Memory B cell (primary cell): ENCODE data around the gene PDE11A.

Experiments used
- ATAC-seq: fragments of 150-1000 bp; cut with Tn5 transposase; 2 replicates; pipeline ENCODE4 v1.10.0; 2021; ENCODE audit warnings: low read depth, mild to moderate bottlenecking, moderate library complexity
- DNase-seq, 2 donors: peaks; one replicate each; pipeline ENCODE4 v3.0.0; 2022; ENCODE audit warnings: low spot score in 2 of 2
- H3K27ac Mint-ChIP-seq: one replicate; pipeline ENCODE4 v1.8.0; 2022; ENCODE audit warnings: mild to moderate bottlenecking, moderate library complexity, mixed read lengths
- H3K27me3 Mint-ChIP-seq: one replicate; pipeline ENCODE4 v1.8.0; 2022; ENCODE audit warnings: mixed read lengths
- H3K36me3 Mint-ChIP-seq: one replicate; pipeline ENCODE4 v1.8.0; 2022; ENCODE audit warnings: mild to moderate bottlenecking, mixed read lengths
- H3K4me1 Mint-ChIP-seq: one replicate; pipeline ENCODE4 v1.8.0; 2022; ENCODE audit warnings: mixed read lengths
- H3K4me3 Mint-ChIP-seq: one replicate; pipeline ENCODE4 v1.8.0; 2022; ENCODE audit warnings: mild to moderate bottlenecking, moderate library complexity, mixed read lengths
- H3K9me3 Mint-ChIP-seq: one replicate; pipeline ENCODE4 v1.8.0; 2022; ENCODE audit warnings: mixed read lengths

PDE11A gene

GRCh38 chr2:177595126-177595845, 477.3 kb downstream of the PDE11A start:
- Mint-ChIP-seq H3K4me1 (no peaks in the 10 kb centered on the region), H3K4me3 (no peak overlapping the region), H3K9me3 (peaks cover 2% of the 10 kb centered on the region), H3K27me3 (peaks cover 6% of the 10 kb centered on the region), H3K27ac (no peak overlapping the region), H3K36me3 (no peaks in the 10 kb centered on the region)
- DNase-seq, result no peak
- no peak for ATAC-seq

- Mint-ChIP-seq H3K4me1 (no peaks in the 10 kb centered on the region), H3K36me3 (no peaks in the 10 kb centered on the region), H3K27ac (no peak overlapping the region), H3K9me3 (no peaks in the 10 kb centered on the region), H3K4me3 (no peak overlapping the region), H3K27me3 (peaks cover 9% of the 10 kb centered on the region)
- ATAC-seq, result no peak
- no peak for DNase-seq
Measured at GRCh38 chr2:177593402-177593801, 479.2 kb downstream of the PDE11A start.

- H3K36me3 Mint-ChIP-seq, result no peaks in the 10 kb centered on the region
- no peaks in the 10 kb centered on the region for H3K9me3 Mint-ChIP-seq
- peaks cover 7% of the 10 kb centered on the region for H3K27me3 Mint-ChIP-seq
- ATAC-seq, result no peak
- no peak for DNase-seq
- no peak overlapping the region for H3K4me3 Mint-ChIP-seq
- H3K27ac Mint-ChIP-seq, result no peak overlapping the region
- H3K4me1 Mint-ChIP-seq, result no peaks in the 10 kb centered on the region
Measured at GRCh38 chr2:177592945-177593344, 479.6 kb downstream of the PDE11A start.

GRCh38 chr2:177592397-177592796, 480.2 kb downstream of the PDE11A start:
- peaks cover 5% of the 10 kb centered on the region for H3K27me3 Mint-ChIP-seq
- ATAC-seq (no peak), DNase-seq (no peak)
- H3K27ac Mint-ChIP-seq, result no peak overlapping the region
- H3K4me3 Mint-ChIP-seq, result no peak overlapping the region
- no peaks in the 10 kb centered on the region for H3K9me3 Mint-ChIP-seq
- H3K4me1 Mint-ChIP-seq, result no peaks in the 10 kb centered on the region
- H3K36me3 Mint-ChIP-seq, result no peaks in the 10 kb centered on the region

- ATAC-seq, result no peak
- Mint-ChIP-seq H3K9me3 (no peaks in the 10 kb centered on the region), H3K4me3 (no peak overlapping the region), H3K4me1 (peaks cover 3% of the 10 kb centered on the region), H3K27me3 (peaks cover 5% of the 10 kb centered on the region), H3K27ac (no peak overlapping the region), H3K36me3 (no peaks in the 10 kb centered on the region)
- DNase-seq, result no peak
Measured at GRCh38 chr2:177589186-177589585, 483.4 kb downstream of the PDE11A start.

- peaks cover 3% of the 10 kb centered on the region for H3K4me1 Mint-ChIP-seq
- H3K4me3 Mint-ChIP-seq, result no peak overlapping the region
- H3K27me3 Mint-ChIP-seq, result peaks cover 5% of the 10 kb centered on the region
- DNase-seq (no peak), ATAC-seq (no peak)
- no peaks in the 10 kb centered on the region for H3K9me3 Mint-ChIP-seq
- H3K36me3 Mint-ChIP-seq, result no peaks in the 10 kb centered on the region
- H3K27ac Mint-ChIP-seq, result no peak overlapping the region
Measured at GRCh38 chr2:177588671-177589070, 483.9 kb downstream of the PDE11A start.

- Mint-ChIP-seq H3K9me3 (no peaks in the 10 kb centered on the region), H3K27ac (no peak overlapping the region), H3K4me3 (no peak overlapping the region), H3K36me3 (no peaks in the 10 kb centered on the region), H3K27me3 (peaks cover 5% of the 10 kb centered on the region), H3K4me1 (peaks cover 3% of the 10 kb centered on the region)
- DNase-seq, result no peak
- no peak for ATAC-seq
Measured at GRCh38 chr2:177587371-177587770, 485.2 kb downstream of the PDE11A start.

GRCh38 chr2:177586154-177586553, 486.4 kb downstream of the PDE11A start:
- Mint-ChIP-seq H3K27me3 (peaks cover 7% of the 10 kb centered on the region), H3K4me1 (peaks cover 3% of the 10 kb centered on the region), H3K4me3 (no peak overlapping the region), H3K9me3 (no peaks in the 10 kb centered on the region), H3K36me3 (no peaks in the 10 kb centered on the region), H3K27ac (no peak overlapping the region)
- DNase-seq (no peak), ATAC-seq (no peak)

- peaks cover 3% of the 10 kb centered on the region for H3K4me1 Mint-ChIP-seq
- no peaks in the 10 kb centered on the region for H3K36me3 Mint-ChIP-seq
- no peak overlapping the region for H3K4me3 Mint-ChIP-seq
- ATAC-seq (no peak), DNase-seq (no peak)
- H3K27ac Mint-ChIP-seq, result no peak overlapping the region
- H3K27me3 Mint-ChIP-seq, result peaks cover 8% of the 10 kb centered on the region
- no peaks in the 10 kb centered on the region for H3K9me3 Mint-ChIP-seq
Measured at GRCh38 chr2:177585234-177585863, 487.2 kb downstream of the PDE11A start.

- Mint-ChIP-seq H3K9me3 (no peaks in the 10 kb centered on the region), H3K27ac (no peak overlapping the region), H3K36me3 (no peaks in the 10 kb centered on the region), H3K4me3 (no peak overlapping the region), H3K4me1 (peaks cover 3% of the 10 kb centered on the region), H3K27me3 (peaks cover 6% of the 10 kb centered on the region)
- ATAC-seq (no peak), DNase-seq (no peak)
Measured at GRCh38 chr2:177584030-177584692, 488.4 kb downstream of the PDE11A start.

GRCh38 chr2:177582000-177582399, 490.6 kb downstream of the PDE11A start:
- Mint-ChIP-seq H3K27ac (no peak overlapping the region), H3K4me1 (peaks cover 3% of the 10 kb centered on the region), H3K9me3 (no peaks in the 10 kb centered on the region), H3K4me3 (no peak overlapping the region), H3K36me3 (no peaks in the 10 kb centered on the region), H3K27me3 (peaks cover 4% of the 10 kb centered on the region)
- ATAC-seq (no peak), DNase-seq (no peak)

- Mint-ChIP-seq H3K27ac (no peak overlapping the region), H3K4me1 (no peaks in the 10 kb centered on the region), H3K36me3 (no peaks in the 10 kb centered on the region), H3K9me3 (no peaks in the 10 kb centered on the region), H3K27me3 (peaks cover 4% of the 10 kb centered on the region), H3K4me3 (no peak overlapping the region)
- no peak for ATAC-seq
- DNase-seq, result no peak
Measured at GRCh38 chr2:177579486-177580036, 493.0 kb downstream of the PDE11A start.

GRCh38 chr2:177578454-177578853, 494.1 kb downstream of the PDE11A start:
- peaks cover 1% of the 10 kb centered on the region for H3K36me3 Mint-ChIP-seq

GRCh38 chr2:177577075-177577474, 495.5 kb downstream of the PDE11A start:
- no peak for ATAC-seq
- DNase-seq, result no peak
- H3K4me1 Mint-ChIP-seq, result no peaks in the 10 kb centered on the region
- H3K36me3 Mint-ChIP-seq, result peaks cover 1% of the 10 kb centered on the region
- no peaks in the 10 kb centered on the region for H3K9me3 Mint-ChIP-seq
- no peak overlapping the region for H3K27ac Mint-ChIP-seq
- peaks cover 6% of the 10 kb centered on the region for H3K27me3 Mint-ChIP-seq
- no peak overlapping the region for H3K4me3 Mint-ChIP-seq

More at GRCh38 chr2:177578454-177578853, 494.1 kb downstream of the PDE11A start:
- H3K4me3 Mint-ChIP-seq, result no peak overlapping the region
- no peaks in the 10 kb centered on the region for H3K9me3 Mint-ChIP-seq
- ATAC-seq, result no peak
- peaks cover 6% of the 10 kb centered on the region for H3K27me3 Mint-ChIP-seq
- DNase-seq, result no peak
- no peaks in the 10 kb centered on the region for H3K4me1 Mint-ChIP-seq
- H3K27ac Mint-ChIP-seq, result no peak overlapping the region
